NCI-H146 treated with DMSO at 0.1 percent for 48 hours (cell line): ENCODE results near the gene DOCK2.
"Not testable (repeated sequence)": the region's sequence is repeated elsewhere in the genome, so short reads cannot be mapped to it uniquely, and the experiment has no call there.

ENCODE experiments used
- DNase-seq: peaks from one replicate; lab custom pipeline; 2025; ENCODE audit not compliant: unreplicated experiment; lab: John Stamatoyannopoulos, UW

Gene DOCK2

DNA sequence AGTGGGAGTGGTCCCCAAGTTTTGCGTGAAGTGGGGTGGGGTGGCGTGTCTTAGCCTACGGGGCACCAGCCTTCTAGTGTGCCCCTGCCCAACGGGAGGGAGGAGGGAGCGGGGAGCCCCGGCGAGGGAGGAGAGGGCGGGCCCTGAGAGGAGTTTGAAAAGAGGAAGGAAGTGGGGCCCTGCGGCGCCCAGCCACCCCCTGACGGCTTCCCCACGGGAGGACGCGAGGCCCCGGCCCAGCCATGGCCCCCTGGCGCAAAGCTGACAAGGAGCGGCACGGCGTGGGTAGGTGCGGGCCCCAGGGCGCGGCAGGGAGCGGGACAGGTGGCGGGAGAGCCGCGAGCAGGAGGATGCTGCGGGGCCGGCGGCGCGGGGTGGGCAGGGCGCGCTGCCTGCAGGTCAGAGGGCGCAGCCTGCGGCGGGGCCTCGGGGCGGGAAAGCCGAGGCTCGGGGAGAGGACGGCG is at the start of gene DOCK2:
Gene DOCK2 (plus strand): TSS at position 191 of the 464 bp plus-strand sequence. CDS start 52 bp downstream, at position 243.
- DNase-seq, result no peak

DNA sequence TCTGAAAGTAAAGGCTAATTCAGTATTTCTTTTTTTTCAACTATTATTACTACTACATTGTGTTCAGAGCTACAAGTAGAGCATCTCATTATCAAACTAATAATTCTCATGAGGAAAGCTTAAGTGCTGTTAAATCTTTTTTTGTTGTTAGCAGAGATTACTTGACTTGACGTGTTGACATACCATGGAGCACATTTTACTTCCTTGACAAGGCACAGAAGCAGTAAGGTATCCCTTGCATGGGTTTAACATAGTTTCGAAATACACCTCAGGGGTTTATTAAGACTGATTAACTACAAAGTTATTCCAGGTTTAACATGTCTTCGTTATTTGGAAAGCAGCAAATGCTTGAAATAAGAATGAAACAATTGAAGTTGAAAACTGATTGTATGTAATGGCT is 46.5 kb upstream of the DOCK2 start:
- DNase-seq, result no peak

GRCh38 chr5:169591636-169592035 is 45.4 kb upstream of the DOCK2 start:
- no peak for DNase-seq

DNA sequence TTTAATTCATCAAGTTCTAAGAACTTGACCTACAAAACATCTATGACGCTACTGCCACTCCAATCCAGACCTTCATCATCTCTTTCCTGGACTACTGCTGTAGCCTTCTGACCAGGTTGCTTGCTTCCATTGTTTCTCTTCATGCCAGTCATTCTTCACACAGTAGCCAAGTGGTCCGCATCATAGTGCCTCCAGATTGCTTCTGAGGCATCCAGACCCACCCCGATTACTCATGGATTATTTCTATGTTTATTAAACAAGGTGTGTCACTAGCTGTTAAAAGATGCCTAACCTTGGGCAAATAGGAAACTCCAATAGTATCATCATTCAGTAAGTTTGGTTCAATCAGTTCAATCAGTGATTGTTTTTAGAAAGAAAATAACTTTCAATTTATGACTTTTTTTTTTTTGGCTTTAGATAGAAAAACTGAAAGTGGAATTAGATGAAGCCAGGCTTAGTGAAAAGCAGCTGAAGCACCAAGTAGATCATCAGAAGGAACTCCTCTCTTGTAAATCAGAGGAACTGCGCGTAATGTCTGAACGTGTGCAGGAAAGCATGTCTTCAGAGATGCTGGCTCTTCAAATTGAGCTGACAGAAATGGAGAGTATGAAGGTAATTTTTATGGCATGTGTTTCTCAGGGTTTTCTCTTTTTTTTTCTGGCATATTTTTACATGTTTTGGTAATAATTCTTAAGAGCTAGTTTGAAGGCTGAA is 44.0 kb upstream of the DOCK2 start:
- DNase-seq, result no peak

GRCh38 chr5:169595172-169595820 is 41.8 kb upstream of the DOCK2 start:
- DNase-seq, result no peak

DNA sequence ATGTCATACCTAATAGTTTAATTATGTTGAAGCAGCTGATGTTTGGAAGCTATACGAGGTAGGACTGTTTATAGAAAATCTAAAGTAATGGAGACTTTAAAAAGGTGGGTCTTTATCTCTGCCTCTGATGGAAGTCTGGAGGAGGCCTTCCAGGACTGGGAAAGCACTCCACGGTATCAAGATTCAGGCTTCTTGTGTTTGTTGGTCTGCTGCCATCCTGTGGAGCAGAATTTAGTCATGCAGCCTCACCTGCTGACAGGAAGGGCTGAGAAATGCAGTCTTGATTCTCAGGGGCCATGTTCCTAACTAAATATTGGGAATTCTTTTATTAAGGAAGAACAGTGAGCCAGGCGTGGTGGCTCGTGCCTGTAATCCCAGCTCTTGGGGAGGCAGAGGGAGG is 37.6 kb upstream of the DOCK2 start:
- no peak for DNase-seq

GRCh38 chr5:169602535-169602934 is 34.5 kb upstream of the DOCK2 start:
- DNase-seq, result no peak

DNA sequence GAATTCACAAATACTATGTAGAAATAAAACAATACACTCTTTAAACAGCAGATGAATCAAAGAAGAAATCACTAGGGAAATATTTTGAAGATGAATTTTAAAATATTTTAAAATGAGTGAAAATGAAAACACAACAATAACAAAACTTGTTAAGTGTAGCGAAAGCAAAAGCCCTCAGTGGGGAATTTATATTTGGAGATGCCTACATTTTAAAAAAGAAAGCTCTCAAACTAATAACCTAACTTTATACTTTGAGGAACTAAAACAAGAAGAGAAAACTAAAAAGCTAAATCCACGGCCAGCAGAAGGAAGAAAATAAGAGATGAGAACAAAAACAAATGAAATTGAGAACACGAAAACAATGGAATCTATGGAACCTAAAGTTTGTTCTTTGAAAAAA is 30.8 kb upstream of the DOCK2 start:
- DNase-seq, result no peak

GRCh38 chr5:169607882-169608281 is 29.2 kb upstream of the DOCK2 start:
- no peak for DNase-seq

- no peak for DNase-seq
These were observed 27.4 kb upstream of the DOCK2 start for GRCh38 chr5:169609716-169610115.

- no peak for DNase-seq
These were observed 26.5 kb upstream of the DOCK2 start for GRCh38 chr5:169610606-169611005.

- DNase-seq, result no peak
These were observed 21.5 kb upstream of the DOCK2 start for GRCh38 chr5:169615561-169615960.

DNA sequence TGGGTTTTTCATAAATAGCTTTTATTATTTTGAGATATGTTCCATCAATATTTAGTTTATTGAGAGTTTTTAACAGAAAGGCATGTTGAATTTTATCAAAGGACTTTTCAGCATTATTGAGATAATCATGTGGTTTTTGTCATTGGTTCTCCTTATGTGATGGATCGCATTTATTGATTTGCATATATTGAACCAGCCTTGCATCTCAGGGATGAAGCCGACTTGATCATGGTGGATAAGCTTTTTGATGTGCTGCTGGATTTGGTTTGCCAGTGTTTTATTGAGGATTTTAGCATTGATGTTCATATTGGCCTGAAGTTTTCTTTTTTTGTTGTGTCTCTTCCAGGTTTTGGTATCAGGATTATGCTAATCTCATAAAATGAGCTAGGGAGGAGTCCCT is 12.8 kb upstream of the DOCK2 start:
- DNase-seq, result not testable (repeated sequence)

DNA sequence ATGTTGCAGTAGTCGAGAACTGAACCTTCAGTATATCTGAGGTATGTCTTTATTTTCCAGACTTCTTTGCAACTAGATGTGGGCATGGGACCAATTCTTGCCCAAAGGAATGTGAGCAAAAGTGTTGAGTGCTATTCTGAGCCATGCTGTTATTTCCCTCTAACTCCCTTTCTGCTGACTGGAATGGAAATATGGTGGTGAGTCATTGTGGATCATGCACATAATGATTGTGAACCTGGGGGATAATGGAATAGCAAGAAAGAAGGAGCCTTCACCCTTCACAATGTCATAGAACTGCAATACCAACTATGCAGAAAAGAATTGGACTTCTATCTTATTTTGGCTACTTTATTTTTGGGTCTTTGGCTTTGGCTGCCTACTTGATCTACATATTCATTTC is 10.3 kb upstream of the DOCK2 start:
- DNase-seq, result no peak

DNA sequence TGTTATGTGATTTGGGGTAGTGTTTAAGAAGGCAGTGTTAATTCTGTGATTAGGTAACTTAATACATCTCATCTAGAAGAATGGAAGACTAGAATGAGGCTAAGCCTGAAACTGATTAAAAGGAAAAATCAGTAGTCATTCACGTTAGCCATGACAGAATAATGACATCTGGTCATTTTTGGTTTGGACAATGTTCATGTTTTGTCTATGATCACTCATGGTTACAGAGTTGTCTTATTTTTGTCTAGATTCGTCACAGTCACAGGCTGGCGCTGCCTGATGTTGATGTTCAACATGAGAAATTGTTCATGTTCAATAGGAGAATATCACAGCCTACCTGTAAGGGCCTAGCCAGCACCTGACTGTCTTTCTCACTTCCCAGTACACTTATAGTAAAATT is 9.5 kb upstream of the DOCK2 start:
- DNase-seq, result no peak

DNA sequence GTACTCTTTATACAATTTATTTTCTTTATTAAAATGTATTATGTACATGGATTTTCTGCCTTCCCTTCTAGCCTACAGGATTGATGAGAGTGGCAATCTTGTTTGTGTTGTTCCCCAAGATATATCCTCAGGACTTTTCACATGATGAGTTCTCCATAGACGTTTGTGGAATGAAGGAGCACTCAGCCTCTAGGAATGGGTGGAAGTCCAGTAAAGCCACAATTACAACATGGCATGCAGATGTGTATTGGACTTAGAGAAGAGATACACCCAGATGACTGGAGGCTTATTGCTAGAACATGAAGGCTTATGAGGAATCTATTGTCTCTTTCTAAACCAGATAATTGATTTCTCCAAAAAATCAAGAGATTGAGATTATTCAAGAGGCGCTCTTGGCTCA is 8.2 kb upstream of the DOCK2 start:
- no peak for DNase-seq

DNA sequence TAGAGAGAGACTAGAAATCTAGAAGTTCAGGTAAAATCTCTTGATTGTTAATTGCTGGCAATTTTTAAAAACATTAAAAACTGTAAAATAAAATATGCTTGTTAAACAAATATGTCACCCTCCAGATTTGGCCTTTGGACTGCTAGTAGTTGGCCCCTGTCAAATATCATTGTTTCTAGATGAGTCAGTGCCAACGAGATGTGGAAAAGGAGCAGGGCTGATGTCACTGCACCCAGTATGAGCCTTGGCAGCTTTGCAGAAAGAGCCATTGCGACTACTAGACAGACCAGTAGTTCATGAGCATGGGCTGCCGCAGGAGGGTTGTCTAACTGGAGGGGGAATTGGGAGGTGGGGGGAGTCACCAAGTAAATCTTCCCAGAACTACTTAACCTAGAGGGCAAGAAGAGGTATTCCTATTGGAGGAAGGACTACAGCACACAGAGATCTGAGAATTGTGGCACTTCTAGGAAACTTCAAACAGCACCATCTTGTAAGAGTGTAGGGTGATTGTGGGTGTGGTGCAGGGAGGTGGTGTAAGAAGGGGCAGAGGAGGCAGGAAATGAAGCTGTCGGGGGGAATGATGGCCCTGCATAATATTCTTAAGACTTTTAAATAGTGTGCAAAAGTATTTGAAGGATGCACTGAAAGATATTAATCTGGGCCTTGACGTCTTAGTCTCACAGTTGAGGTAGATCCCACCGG is 7.1 kb upstream of the DOCK2 start:
- DNase-seq, result no peak

DNA sequence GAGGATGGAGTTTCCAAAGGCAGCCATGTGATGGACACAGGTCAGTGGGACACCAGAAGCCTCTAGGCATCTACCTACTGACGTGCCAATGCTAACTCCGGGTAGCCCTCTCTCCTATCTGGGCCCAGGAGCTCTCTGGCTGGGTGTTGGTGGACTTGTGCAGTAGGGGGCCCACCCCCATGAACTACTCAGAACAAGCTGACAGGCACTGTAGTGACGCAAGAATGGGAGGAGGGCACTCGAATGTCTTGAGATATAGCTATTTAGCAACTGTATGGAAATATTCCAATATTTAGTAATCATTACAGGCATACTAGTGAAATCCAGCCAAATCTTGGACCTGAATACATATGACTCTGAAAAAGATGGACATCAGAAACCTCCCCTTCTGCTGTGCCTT is 5.7 kb upstream of the DOCK2 start:
- DNase-seq, result no peak

DNA sequence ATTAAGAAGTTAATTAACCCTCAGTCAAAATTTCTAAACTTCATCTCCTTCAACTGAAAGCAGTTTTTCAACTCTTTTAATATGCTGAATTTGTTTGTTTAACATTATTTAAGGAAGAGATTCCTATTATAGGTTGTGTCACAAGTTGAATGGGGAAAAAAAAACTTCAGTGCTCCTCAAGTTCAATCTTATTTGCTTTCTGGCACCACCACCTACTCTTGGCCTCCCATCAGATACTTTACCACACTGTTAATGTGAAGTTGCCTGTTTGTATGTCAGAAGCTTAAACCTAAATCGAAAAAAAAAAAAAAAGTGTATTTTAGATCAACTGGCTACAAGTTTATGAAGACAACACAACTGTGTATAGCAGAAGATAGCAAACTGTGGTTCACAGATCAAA is 4.1 kb upstream of the DOCK2 start:
- no peak for DNase-seq

- no peak for DNase-seq
These were observed 2.5 kb upstream of the DOCK2 start for GRCh38 chr5:169634606-169635005.

DNA sequence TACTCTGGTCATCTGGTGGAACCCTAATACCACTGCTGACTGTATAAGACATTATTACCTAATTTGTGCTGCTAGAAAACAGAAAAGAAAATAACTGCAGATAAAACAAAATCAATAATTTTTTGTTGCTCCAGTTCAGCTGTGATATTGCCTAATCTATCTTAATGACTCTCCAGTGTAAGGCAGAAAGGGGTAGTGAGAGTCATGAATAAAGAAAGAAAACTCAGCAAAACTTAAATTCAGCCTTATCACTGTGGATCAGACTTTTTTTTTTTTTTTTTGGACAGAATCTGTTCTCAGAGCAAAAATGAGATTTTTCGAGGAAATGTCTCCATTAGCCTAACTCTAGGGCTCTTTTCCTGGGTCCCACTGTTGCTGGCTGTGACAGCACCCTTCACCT is 1.1 kb upstream of the DOCK2 start:
- no peak for DNase-seq

- DNase-seq, result no peak
These were observed 494 bp upstream of the DOCK2 start for GRCh38 chr5:169636477-169637084.
